Endothelial cell of umbilical vein (primary cell): ENCODE data around the gene ADGRD1. TPM values are rescaled to one million over a fixed set of nuclear protein-coding genes. Genes with fewer than 3 reads are reported as not detected.

Source experiments
- BruUV-seq: library from RNA; stranded (reverse); fragments of 400-500 nt; replicated peaks from 2 replicates; lab custom pipeline; 2021; lab: Mats Ljungman, UMichigan
- CTCF ChIA-PET: fragments of 300-600, 350-600 bp; sonication (Branson Sonifier 250); formaldehyde crosslinking; loops from one replicate; lab custom pipeline; 2021; ENCODE audit warnings: antibody characterized with exemption, inconsistent platforms; lab: Charles Lee
- POLR2A ChIA-PET: fragments of 300-600, 350-600 bp; sonication (Branson Sonifier 250); formaldehyde crosslinking; loops from one replicate; lab custom pipeline; 2021; ENCODE audit warnings: antibody characterized with exemption, inconsistent platforms; lab: Charles Lee
- DNase-seq: peaks from one replicate; pipeline ENCODE4 v3.0.0-alpha.2; 2011; ENCODE audit warnings: low read depth, low spot score
- FAIRE-seq: peaks from 2 replicates; lab custom pipeline; 2011; peaks lifted over from hg19 to GRCh38; lab: Jason Lieb, UNC
- H2AFZ ChIP-seq: 2 replicates; pipeline ENCODE4 v1.6.0; 2012; ENCODE audit warnings: low read depth, low read length, control low read depth, inconsistent platforms
- H3K27ac ChIP-seq: 2 replicates; pipeline ENCODE4 v1.5.1; 2011; ENCODE audit warnings: low read depth, mild to moderate bottlenecking, control low read depth, low read length, moderate library complexity; ENCODE audit not compliant: insufficient read depth
- H3K27me3 ChIP-seq, 2 experiments: 2 replicates each; pipeline versions ENCODE4 v1.6.0 to v1.6.1; 2011; ENCODE audit warnings: low read length in 2 of 2, mixed read lengths in 1 of 2; ENCODE audit not compliant: control insufficient read depth in 2 of 2, insufficient read depth in 2 of 2
- H3K36me3 ChIP-seq, 2 experiments: 2 replicates in 1 of 2; 3 replicates in 1 of 2; pipeline ENCODE4 v1.5.1; 2011; ENCODE audit warnings: low read length in 2 of 2, mild to moderate bottlenecking in 1 of 2, moderate library complexity in 1 of 2; ENCODE audit not compliant: control insufficient read depth in 2 of 2, insufficient read depth in 2 of 2; ENCODE audit errors: extremely low read depth in 1 of 2
- H3K4me1 ChIP-seq: 3 replicates; pipeline ENCODE4 v1.5.1; 2011; ENCODE audit warnings: mild to moderate bottlenecking, low read length; ENCODE audit not compliant: control insufficient read depth, insufficient read depth; ENCODE audit errors: extremely low read depth
- H3K4me2 ChIP-seq: 2 replicates; pipeline ENCODE4 v1.6.1; 2011; ENCODE audit warnings: low read length, control low read depth, mixed read lengths; ENCODE audit not compliant: insufficient read depth
- H3K4me3 ChIP-seq, 3 experiments: fragments of 200-600 bp in 1 of 3; sonication (generic), shearing (Covaris generic) in 1 of 3; replicated peaks in 1 of 3; 2 replicates each; pipeline ENCODE4 v1.5.1; 2011 to 2016; ENCODE audit warnings: control low read depth in 3 of 3, low read length in 3 of 3, mild to moderate bottlenecking in 2 of 3, inconsistent platforms in 1 of 3, low read depth in 1 of 3, moderate library complexity in 1 of 3; ENCODE audit not compliant: insufficient read depth in 1 of 3
- H3K79me2 ChIP-seq: 2 replicates; pipeline ENCODE4 v1.6.0; 2012; ENCODE audit warnings: low read length, inconsistent platforms; ENCODE audit not compliant: control insufficient read depth, insufficient read depth
- H3K9ac ChIP-seq: replicated peaks from 2 replicates; pipeline ENCODE3; 2011; ENCODE audit warnings: low read length, control low read depth; ENCODE audit not compliant: insufficient read depth; ENCODE audit errors: extremely low read depth
- H3K9me1 ChIP-seq: replicated peaks from 3 replicates; pipeline ENCODE4 v1.6.0; 2011; ENCODE audit warnings: mild to moderate bottlenecking, low read length; ENCODE audit not compliant: control insufficient read depth, insufficient read depth; ENCODE audit errors: extremely low read depth
- H3K9me3 ChIP-seq: replicated peaks from 2 replicates; pipeline ENCODE4 v1.5.1; 2012; ENCODE audit warnings: low read length, inconsistent platforms; ENCODE audit not compliant: control insufficient read depth, insufficient read depth
- H4K20me1 ChIP-seq: replicated peaks from 2 replicates; pipeline ENCODE3; 2011; ENCODE audit warnings: mild to moderate bottlenecking, low read length; ENCODE audit not compliant: control insufficient read depth, insufficient read depth; ENCODE audit errors: extremely low read depth
- CTCF ChIP-seq, 2 donors: IDR thresholded peaks; 1 replicate in 1 of 2; 2 replicates in 1 of 2; pipeline ENCODE4 v1.5.1; 2011; ENCODE audit warnings: low read length in 2 of 2, mild to moderate bottlenecking in 2 of 2, moderate library complexity in 2 of 2, control low read depth in 1 of 2, inconsistent platforms in 1 of 2, low read depth in 1 of 2; ENCODE audit not compliant: insufficient read depth in 1 of 2; ENCODE audit errors: extremely low read depth in 1 of 2
- EZH2 ChIP-seq: IDR thresholded peaks from 2 replicates; pipeline ENCODE4 v1.6.1; 2012; ENCODE audit warnings: borderline replicate concordance, low read depth, mild to moderate bottlenecking, moderate library complexity, low read length, inconsistent platforms; ENCODE audit not compliant: severe bottlenecking
- FOS ChIP-seq: IDR thresholded peaks from 2 replicates; pipeline ENCODE4 v1.6.1; 2011; ENCODE audit warnings: mild to moderate bottlenecking, low read length, moderate library complexity, borderline replicate concordance; ENCODE audit not compliant: insufficient read depth
- GATA2 ChIP-seq: IDR thresholded peaks from 2 replicates; pipeline ENCODE4 v1.7.0; 2011; ENCODE audit warnings: low read depth, mild to moderate bottlenecking, moderate library complexity, mixed read lengths, low read length; ENCODE audit not compliant: insufficient read length, insufficient read depth
- JUN ChIP-seq: IDR thresholded peaks from 2 replicates; pipeline ENCODE4 v1.6.1; 2011; ENCODE audit warnings: borderline replicate concordance, low read depth; ENCODE audit not compliant: insufficient read length, insufficient read depth
- MAX ChIP-seq: IDR thresholded peaks from 2 replicates; pipeline ENCODE4 v1.6.1; 2011; ENCODE audit not compliant: insufficient read depth, insufficient read length
- MYC ChIP-seq: IDR thresholded peaks from one replicate; pipeline ENCODE4 v1.6.1; 2011; ENCODE audit warnings: mild to moderate bottlenecking, low read depth, low read length
- POLR2A ChIP-seq: IDR thresholded peaks from 2 replicates; pipeline ENCODE4 v1.6.1; 2012; ENCODE audit warnings: low read depth, mild to moderate bottlenecking, control low read depth, low read length
- POLR2AphosphoS5 ChIP-seq: IDR thresholded peaks from 2 replicates; pipeline ENCODE4 v1.6.1; 2012; ENCODE audit warnings: low read depth, mild to moderate bottlenecking, control low read depth, low read length, moderate library complexity; ENCODE audit not compliant: insufficient read depth
- dilution Hi-C: fragments of 300-500 bp; cut with MboI; formaldehyde crosslinking; loops from one replicate; pipeline ENCODE4 v1.15.0; 2019; ENCODE audit warnings: low sequenced_read_pairs; ENCODE audit not compliant: extremely low pct_ligation_motif_present
- intact Hi-C: fragments of 100-400 bp; cut with micrococcal nuclease; formaldehyde crosslinking; loops from one replicate; pipeline ENCODE4 v1.10.0; 2022
- polyA plus RNA-seq, 4 experiments: library from polyadenylated mRNA; depleted of rRNA in 3 of 4; stranded (reverse) in 3 of 4; unstranded in 1 of 4; fragments of >200 nt; gene quantifications; 2 replicates each; pipeline versions ENCODE4 v1.2.1 to v1.2.3, GENCODE V29; 2011 to 2012; ENCODE audit warnings: missing spikeins in 1 of 4
- total RNA-seq: library from RNA; stranded (reverse); gene quantifications from 2 replicates; pipeline ENCODE4 v1.2.3, GENCODE V29; 2021

Gene ADGRD1
- total and polyA plus RNA-seq, 2 donors (not counting 3 experiments of a cell fraction or from before 2014, with no cell fraction given): 0.07 TPM; not detected in 1

- dilution Hi-C loops (no loop called here), intact Hi-C loops (no loop called here)
Measured at GRCh38 chr12:131027876-131028586, 74.3 kb downstream of the ADGRD1 start.

More at GRCh38 chr12:131027876-131028586, 74.3 kb downstream of the ADGRD1 start:
- H3K4me1 ChIP-seq: no peaks in the 10 kb centered on the region
- no peaks in the 10 kb centered on the region for H3K27me3 ChIP-seq
- no peak overlapping the region for H3K9ac ChIP-seq
- H3K9me1 ChIP-seq: no peaks in the 10 kb centered on the region
- no TSS peak for BruUV-seq
- no peak overlapping the region for H3K27ac ChIP-seq
- POLR2A ChIA-PET: no interaction called here
- no peaks in the 10 kb centered on the region for H3K36me3 ChIP-seq
- no peak overlapping the region for H2AFZ ChIP-seq
- H4K20me1 ChIP-seq: no peaks in the 10 kb centered on the region
- H3K9me3 ChIP-seq: no peaks in the 10 kb centered on the region
- FAIRE-seq: no peak
- no peak overlapping the region for H3K4me3 ChIP-seq
- H3K79me2 ChIP-seq: no peaks in the 10 kb centered on the region
- H3K4me2 ChIP-seq: no peak overlapping the region
- TF ChIP-seq GATA2: no peak
- TF ChIP-seq POLR2A: no peak
- no peak for TF ChIP-seq JUN
- TF ChIP-seq POLR2AphosphoS5: no peak
- no peak for TF ChIP-seq FOS
- TF ChIP-seq EZH2: no peak
- no peak for TF ChIP-seq MYC
- no peak for TF ChIP-seq CTCF (IDR thresholded peaks at IDR 0.05; ENCODE audit: extremely low read depth in 1 of 2, insufficient read depth in 1 of 2, low read depth in 1 of 2, low read length in 2 of 2)
- TF ChIP-seq MAX: no peak
- no peak for DNase-seq
- CTCF ChIA-PET: no interaction called here
